ENCODE results near the gene CEMP1.

- TF ChIP-seq CTCF (IDR thresholded peaks at IDR 0.05), result no peak
- TF ChIP-seq POLR2A (IDR thresholded peaks at IDR 0.05), result no peak
- no peak for TF ChIP-seq POLR2AphosphoS5 (IDR thresholded peaks at IDR 0.05)
Observed at GRCh38 chr16:2494616-2495015, 36.6 kb downstream of the CEMP1 start.
